HEK293T (cell line): Measurements from ENCODE around the gene FKBP15.

ENCODE experiments used
- BHLHE40 ChIP-seq: fragments of 450-650 bp; IDR thresholded peaks from 2 replicates; pipeline ENCODE4 v1.6.1; 2016; ENCODE audit warnings: mild to moderate bottlenecking, moderate library complexity, borderline replicate concordance
- ELF4 ChIP-seq: fragments of 450-650 bp; IDR thresholded peaks from 2 replicates; pipeline ENCODE4 v1.6.1; 2017; ENCODE audit warnings: antibody characterized with exemption
- FOXM1 ChIP-seq: fragments of 450-650 bp; IDR thresholded peaks from 2 replicates; pipeline ENCODE4 v1.6.1; 2017; ENCODE audit warnings: mild to moderate bottlenecking, borderline replicate concordance
- SP1 ChIP-seq: fragments of 450-650 bp; IDR thresholded peaks from 2 replicates; pipeline ENCODE4 v1.6.1; 2017
- TF ChIP-seq, protein P1 (sequence below): fragments of 450-650 bp; IDR thresholded peaks from 2 replicates; pipeline ENCODE4 v1.6.1; 2016

DNA sequence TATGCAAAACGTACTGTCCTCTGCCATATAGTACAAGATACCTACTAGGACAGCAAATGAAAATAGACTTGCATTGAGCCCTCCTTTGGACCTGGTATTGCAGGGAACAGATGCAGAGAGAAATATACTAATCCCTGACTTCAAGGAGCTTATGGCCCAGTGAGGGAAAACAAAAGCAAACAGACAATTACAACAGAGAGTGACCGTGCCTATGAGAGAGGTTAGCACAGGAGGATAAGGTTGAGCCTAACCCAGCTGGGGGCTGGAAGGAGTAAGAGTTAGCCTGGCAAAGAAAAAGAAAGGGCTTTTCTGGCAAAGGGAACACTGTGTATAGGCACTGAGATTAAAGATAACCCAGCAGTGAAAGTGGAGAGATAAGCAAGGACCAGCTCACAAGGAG, 48.8 kb upstream of the FKBP15 start:
- no peak for TF ChIP-seq FOXM1
- TF ChIP-seq SP1: no peak
- TF ChIP-seq, protein P1, sequence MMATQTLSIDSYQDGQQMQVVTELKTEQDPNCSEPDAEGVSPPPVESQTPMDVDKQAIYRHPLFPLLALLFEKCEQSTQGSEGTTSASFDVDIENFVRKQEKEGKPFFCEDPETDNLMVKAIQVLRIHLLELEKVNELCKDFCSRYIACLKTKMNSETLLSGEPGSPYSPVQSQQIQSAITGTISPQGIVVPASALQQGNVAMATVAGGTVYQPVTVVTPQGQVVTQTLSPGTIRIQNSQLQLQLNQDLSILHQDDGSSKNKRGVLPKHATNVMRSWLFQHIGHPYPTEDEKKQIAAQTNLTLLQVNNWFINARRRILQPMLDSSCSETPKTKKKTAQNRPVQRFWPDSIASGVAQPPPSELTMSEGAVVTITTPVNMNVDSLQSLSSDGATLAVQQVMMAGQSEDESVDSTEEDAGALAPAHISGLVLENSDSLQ: no peak
- no peak for TF ChIP-seq ELF4
- TF ChIP-seq BHLHE40: no peak
